HG03159 (cell line): ENCODE measurements around the gene AXIN2.
A peak's percentile ranks its signal among the peaks of the same experiment; 100 is the strongest.

ENCODE experiments used
- ATAC-seq: cut with Tn5 transposase; IDR thresholded peaks from one replicate; pipeline ENCODE4 v1.9.1; 2021; ENCODE audit warnings: mild to moderate bottlenecking, moderate library complexity; ENCODE audit not compliant: unreplicated experiment

AXIN2 gene, protein sequence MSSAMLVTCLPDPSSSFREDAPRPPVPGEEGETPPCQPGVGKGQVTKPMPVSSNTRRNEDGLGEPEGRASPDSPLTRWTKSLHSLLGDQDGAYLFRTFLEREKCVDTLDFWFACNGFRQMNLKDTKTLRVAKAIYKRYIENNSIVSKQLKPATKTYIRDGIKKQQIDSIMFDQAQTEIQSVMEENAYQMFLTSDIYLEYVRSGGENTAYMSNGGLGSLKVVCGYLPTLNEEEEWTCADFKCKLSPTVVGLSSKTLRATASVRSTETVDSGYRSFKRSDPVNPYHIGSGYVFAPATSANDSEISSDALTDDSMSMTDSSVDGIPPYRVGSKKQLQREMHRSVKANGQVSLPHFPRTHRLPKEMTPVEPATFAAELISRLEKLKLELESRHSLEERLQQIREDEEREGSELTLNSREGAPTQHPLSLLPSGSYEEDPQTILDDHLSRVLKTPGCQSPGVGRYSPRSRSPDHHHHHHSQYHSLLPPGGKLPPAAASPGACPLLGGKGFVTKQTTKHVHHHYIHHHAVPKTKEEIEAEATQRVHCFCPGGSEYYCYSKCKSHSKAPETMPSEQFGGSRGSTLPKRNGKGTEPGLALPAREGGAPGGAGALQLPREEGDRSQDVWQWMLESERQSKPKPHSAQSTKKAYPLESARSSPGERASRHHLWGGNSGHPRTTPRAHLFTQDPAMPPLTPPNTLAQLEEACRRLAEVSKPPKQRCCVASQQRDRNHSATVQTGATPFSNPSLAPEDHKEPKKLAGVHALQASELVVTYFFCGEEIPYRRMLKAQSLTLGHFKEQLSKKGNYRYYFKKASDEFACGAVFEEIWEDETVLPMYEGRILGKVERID

GRCh38 chr17:65561452-65562205 is at the start of gene AXIN2:
Gene AXIN2 (minus strand): TSS chr17:65561648. CDS start chr17:65558620, 3,028 bp downstream.
- ATAC-seq: peak; percentile 86

GRCh38 chr17:65609749-65610148 is 48.3 kb upstream of the AXIN2 start:
- no peak for ATAC-seq

GRCh38 chr17:65609286-65609685 is 47.8 kb upstream of the AXIN2 start:
- no peak for ATAC-seq

GRCh38 chr17:65604070-65604469 is 42.6 kb upstream of the AXIN2 start:
- ATAC-seq: no peak

DNA sequence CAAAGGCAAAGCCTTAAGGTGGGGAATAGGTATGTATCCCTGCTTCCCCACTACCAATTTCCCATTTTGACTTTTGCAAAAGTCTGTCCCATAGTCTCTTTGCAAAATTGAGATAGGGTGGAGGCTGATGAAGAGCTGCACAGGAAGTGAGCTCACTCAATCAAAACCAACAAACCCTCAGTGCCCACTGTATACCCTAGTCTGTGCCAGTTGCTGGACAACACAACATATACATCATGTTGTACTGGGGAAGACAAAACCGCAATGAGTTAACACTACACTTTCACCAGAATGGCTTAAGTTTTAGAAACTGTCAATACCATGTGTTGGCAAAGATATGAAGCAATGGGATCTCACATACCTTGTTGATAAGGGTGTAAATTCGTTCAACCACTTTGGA is 40.4 kb upstream of the AXIN2 start:
- no peak for ATAC-seq

GRCh38 chr17:65601145-65601544 is 39.7 kb upstream of the AXIN2 start:
- no peak for ATAC-seq

DNA sequence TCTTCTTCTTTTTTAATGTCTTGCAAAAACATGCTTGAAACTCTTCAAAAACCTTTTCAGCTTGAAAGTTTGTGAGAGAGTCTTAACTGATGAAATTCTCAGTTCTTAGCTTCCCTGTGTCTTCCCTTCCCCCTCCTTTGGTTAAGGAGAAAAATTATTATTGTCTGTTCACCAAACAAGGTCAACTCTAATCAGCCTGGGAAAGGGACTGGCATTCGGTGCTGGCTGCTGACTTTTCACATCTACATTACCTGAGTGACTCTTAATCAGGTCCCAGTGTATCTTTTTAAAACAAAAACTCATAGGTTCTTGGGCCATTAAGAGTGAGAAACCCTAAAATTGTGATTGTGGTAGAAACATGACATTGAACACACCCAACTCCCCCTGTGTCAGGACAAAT is 39.1 kb upstream of the AXIN2 start:
- ATAC-seq: no peak

GRCh38 chr17:65599650-65600049 is 38.2 kb upstream of the AXIN2 start:
- no peak for ATAC-seq

GRCh38 chr17:65598746-65599145 is 37.3 kb upstream of the AXIN2 start:
- no peak for ATAC-seq

GRCh38 chr17:65595071-65595656 is 33.7 kb upstream of the AXIN2 start:
- ATAC-seq: no peak

- ATAC-seq: no peak
These were observed 32.7 kb upstream of the AXIN2 start for GRCh38 chr17:65593855-65594845.

DNA sequence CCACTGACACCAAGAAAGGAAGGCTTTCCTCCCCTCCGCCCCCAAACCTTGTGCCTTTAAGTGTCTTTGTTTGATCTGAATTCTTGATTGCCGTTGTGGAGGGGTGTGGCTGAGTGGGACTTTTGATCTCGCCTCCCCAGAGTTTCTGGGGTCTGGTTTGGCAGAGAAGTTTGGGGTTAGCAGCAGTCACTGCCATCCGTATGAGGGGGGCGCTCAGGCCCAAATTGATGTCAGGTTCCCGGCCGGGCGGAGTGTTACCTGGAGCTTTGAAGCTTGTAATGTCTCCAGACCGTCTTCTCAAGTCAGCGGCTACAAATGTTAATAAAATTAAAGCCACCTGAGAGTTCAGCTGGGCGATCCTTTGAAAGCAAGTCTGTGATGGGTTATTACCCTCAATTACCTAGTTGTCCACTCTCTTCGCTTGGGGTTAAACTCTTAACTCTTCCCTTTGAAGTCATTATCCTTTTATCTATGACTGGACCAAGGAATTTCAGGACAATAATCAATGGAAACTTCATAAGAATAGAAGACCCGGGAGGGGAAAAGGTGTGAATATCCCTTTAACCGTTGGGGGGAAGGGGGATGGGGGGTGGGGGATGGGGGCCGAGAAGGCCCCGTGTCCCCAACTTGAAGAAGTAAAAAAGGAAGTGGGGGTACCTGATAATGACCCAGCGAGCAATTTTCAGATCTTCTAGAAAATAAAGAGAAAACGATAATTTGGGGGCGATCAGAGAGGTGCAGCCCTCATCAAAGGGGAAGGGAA is 31.8 kb upstream of the AXIN2 start:
- ATAC-seq: no peak

- ATAC-seq: no peak
These were observed 30.9 kb upstream of the AXIN2 start for GRCh38 chr17:65592125-65592965.

- no peak for ATAC-seq
These were observed 27.9 kb upstream of the AXIN2 start for GRCh38 chr17:65589321-65589720.

GRCh38 chr17:65588181-65588808 is 26.8 kb upstream of the AXIN2 start:
- ATAC-seq: no peak

GRCh38 chr17:65587534-65588180 is 26.2 kb upstream of the AXIN2 start:
- no peak for ATAC-seq

DNA sequence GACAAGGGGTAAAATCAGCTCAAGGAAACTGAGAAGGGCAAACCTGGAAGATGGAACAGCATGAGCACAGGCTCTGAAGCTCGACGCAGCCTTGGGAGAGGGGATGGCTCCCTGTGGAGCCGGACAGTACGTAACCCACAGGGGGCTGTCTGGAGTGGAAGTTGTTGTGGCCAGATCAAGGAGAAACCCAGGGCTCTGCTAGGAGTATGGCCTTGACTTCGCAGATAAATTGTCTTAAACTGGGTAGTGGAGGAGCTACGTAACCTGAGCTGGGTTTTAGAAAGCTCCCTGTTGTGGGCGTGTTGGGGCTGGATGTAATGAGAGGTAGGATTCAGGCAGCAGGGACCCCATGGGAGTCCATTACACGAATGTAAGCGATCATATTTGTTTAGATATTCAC is 25.5 kb upstream of the AXIN2 start:
- ATAC-seq: no peak
